ENCODE data around the gene VPS13D.

Gene VPS13D

DNA sequence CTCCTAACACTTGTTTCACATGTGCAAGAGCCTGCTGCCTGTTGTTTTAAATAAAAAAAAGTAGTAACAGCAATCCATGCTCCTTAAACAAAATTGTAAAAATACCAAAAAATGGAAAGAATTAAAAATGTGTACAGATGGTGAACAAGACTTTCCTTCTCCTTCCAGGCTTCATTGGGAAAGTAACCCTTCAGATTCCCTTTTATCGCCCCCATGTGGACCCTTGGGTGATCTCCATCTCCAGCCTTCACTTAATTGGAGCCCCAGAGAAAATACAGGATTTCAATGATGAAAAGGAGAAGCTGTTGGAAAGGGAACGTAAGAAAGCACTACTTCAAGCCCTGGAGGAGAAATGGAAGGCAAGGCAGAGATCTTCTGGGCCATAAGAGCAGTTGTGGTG, 14.2 kb downstream of the VPS13D start:
- Histone ChIP-seq H3K27me3 (ENCODE audit: insufficient read depth, poor library complexity, severe bottlenecking) (no peaks in the 10 kb centered on the region), H3K9me3 (ENCODE audit: severe bottlenecking) (no peaks in the 10 kb centered on the region), H3K36me3 (ENCODE audit: low read depth) (peaks cover 72% of the 10 kb centered on the region), H3K4me1 (ENCODE audit: insufficient read depth, poor library complexity, severe bottlenecking) (no peaks in the 10 kb centered on the region), H3K27ac (ENCODE audit: poor library complexity, severe bottlenecking) (no peak overlapping the region), H3K4me3 (ENCODE audit: severe bottlenecking) (no peak overlapping the region)
- TF ChIP-seq, protein P1, sequence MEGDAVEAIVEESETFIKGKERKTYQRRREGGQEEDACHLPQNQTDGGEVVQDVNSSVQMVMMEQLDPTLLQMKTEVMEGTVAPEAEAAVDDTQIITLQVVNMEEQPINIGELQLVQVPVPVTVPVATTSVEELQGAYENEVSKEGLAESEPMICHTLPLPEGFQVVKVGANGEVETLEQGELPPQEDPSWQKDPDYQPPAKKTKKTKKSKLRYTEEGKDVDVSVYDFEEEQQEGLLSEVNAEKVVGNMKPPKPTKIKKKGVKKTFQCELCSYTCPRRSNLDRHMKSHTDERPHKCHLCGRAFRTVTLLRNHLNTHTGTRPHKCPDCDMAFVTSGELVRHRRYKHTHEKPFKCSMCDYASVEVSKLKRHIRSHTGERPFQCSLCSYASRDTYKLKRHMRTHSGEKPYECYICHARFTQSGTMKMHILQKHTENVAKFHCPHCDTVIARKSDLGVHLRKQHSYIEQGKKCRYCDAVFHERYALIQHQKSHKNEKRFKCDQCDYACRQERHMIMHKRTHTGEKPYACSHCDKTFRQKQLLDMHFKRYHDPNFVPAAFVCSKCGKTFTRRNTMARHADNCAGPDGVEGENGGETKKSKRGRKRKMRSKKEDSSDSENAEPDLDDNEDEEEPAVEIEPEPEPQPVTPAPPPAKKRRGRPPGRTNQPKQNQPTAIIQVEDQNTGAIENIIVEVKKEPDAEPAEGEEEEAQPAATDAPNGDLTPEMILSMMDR (IDR thresholded peaks at IDR 0.05; ENCODE audit: poor library complexity, severe bottlenecking) = peak; percentile 48
- DNase-seq (ENCODE audit: low spot score) (no peak), ATAC-seq (ENCODE audit: low read depth) (no peak)

DNA sequence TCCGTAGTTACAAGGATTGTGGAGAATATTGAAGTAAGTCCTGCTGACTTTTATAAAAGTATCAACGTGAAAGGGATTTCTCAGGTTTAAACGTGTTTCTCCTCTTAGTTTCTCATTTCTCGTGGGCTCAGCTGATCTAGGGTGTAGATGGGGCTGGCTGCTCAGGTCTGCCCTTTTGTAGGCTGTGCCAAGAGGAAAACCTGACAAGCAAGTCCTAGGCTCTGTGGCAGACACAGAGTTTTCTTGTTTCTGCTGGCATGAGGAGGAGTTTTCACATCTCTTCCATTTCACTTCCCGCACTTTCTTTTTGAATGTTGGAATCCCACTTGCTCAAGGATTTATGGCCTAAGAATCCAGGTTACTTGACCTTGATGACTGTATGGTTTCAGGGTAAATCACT, 14.8 kb downstream of the VPS13D start:
- Histone ChIP-seq H3K4me3 (ENCODE audit: severe bottlenecking) (no peak overlapping the region), H3K4me1 (ENCODE audit: insufficient read depth, poor library complexity, severe bottlenecking) (no peaks in the 10 kb centered on the region), H3K27ac (ENCODE audit: poor library complexity, severe bottlenecking) (no peak overlapping the region), H3K9me3 (ENCODE audit: severe bottlenecking) (no peaks in the 10 kb centered on the region), H3K36me3 (ENCODE audit: low read depth) (peaks cover 77% of the 10 kb centered on the region), H3K27me3 (ENCODE audit: insufficient read depth, poor library complexity, severe bottlenecking) (no peaks in the 10 kb centered on the region)
- no peak for ATAC-seq (ENCODE audit: low read depth)
- no peak for DNase-seq (ENCODE audit: low spot score)
- TF ChIP-seq, protein P1 (IDR thresholded peaks at IDR 0.05; ENCODE audit: poor library complexity, severe bottlenecking) = no peak

DNA sequence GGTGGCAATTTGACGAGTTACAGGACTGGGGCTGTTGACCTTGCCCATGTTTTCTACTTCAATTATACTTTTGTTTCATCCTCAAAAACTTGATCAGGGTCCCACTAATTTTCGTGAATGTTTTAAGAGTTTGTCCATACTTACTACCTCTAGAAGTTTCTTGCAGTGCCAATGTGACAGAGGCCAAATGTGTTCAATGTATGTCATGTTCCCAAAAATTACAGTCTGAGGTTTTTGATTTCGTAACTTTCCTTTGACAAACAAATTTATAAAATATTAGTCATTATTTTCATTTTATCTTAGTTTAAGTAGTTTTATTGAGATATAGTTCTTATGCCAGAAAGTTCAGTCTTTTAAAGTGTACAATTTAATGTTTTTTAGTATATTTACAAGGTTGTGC, 15.3 kb downstream of the VPS13D start:
- ATAC-seq (ENCODE audit: low read depth) = no peak
- Histone ChIP-seq H3K4me3 (ENCODE audit: severe bottlenecking) (no peak overlapping the region), H3K4me1 (ENCODE audit: insufficient read depth, poor library complexity, severe bottlenecking) (no peaks in the 10 kb centered on the region), H3K36me3 (ENCODE audit: low read depth) (peaks cover 82% of the 10 kb centered on the region), H3K9me3 (ENCODE audit: severe bottlenecking) (no peaks in the 10 kb centered on the region), H3K27me3 (ENCODE audit: insufficient read depth, poor library complexity, severe bottlenecking) (no peaks in the 10 kb centered on the region), H3K27ac (ENCODE audit: poor library complexity, severe bottlenecking) (no peak overlapping the region)
- DNase-seq (ENCODE audit: low spot score) = no peak
- TF ChIP-seq, protein P1 (IDR thresholded peaks at IDR 0.05; ENCODE audit: poor library complexity, severe bottlenecking) = no peak

DNA sequence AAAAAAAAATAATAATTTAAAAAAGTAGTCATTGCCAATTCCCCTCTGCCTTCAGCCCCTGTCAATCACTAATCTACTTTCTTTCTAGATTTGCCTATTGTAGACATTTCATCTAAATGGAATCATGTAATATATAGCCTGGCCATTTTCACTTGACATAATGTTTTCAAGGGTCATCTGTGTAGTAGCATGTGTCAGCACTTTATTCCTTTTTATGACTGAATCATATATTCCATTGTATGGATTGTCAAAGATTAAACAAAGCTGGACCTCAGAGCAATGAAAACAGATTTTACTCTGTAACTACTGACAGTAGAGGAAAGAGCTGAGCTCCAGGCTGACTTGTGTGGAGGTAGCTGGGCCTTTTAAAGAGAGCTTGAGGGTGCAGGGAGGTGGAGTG, 15.9 kb downstream of the VPS13D start:
- Histone ChIP-seq H3K4me1 (ENCODE audit: insufficient read depth, poor library complexity, severe bottlenecking) (no peaks in the 10 kb centered on the region), H3K27me3 (ENCODE audit: insufficient read depth, poor library complexity, severe bottlenecking) (no peaks in the 10 kb centered on the region), H3K36me3 (ENCODE audit: low read depth) (peaks cover 86% of the 10 kb centered on the region), H3K9me3 (ENCODE audit: severe bottlenecking) (no peaks in the 10 kb centered on the region), H3K4me3 (ENCODE audit: severe bottlenecking) (no peak overlapping the region), H3K27ac (ENCODE audit: poor library complexity, severe bottlenecking) (no peak overlapping the region)
- ATAC-seq (ENCODE audit: low read depth) = no peak
- TF ChIP-seq, protein P1 (IDR thresholded peaks at IDR 0.05; ENCODE audit: poor library complexity, severe bottlenecking) = no peak
- no peak for DNase-seq (ENCODE audit: low spot score)

DNA sequence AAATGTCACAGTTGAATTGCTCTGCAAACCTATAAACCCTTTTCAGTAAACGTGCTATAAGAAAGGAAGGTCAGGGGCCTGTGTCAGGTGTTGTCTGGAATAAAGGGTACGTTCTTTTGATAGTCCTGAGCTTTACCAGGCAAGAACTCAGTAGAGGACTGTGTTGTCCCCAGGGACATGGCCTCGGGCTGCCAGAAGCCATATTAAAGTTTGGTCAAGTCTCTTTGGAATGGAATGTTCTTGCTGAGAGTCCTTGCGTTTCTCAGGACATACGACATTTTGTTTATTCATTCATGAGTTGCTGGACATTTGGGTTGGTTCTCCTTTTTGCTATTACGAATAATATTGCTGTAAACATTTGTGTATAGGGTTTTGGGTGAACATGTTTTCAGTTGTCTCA, 16.8 kb downstream of the VPS13D start:
- no peaks in the 10 kb centered on the region for H3K4me1 ChIP-seq (ENCODE audit: insufficient read depth, poor library complexity, severe bottlenecking)
- H3K4me3 ChIP-seq (ENCODE audit: severe bottlenecking) = no peak overlapping the region
- ATAC-seq (ENCODE audit: low read depth) (no peak), DNase-seq (ENCODE audit: low spot score) (no peak)
- H3K27ac ChIP-seq (ENCODE audit: poor library complexity, severe bottlenecking) = no peak overlapping the region
- H3K9me3 ChIP-seq (ENCODE audit: severe bottlenecking) = no peaks in the 10 kb centered on the region
- H3K27me3 ChIP-seq (ENCODE audit: insufficient read depth, poor library complexity, severe bottlenecking) = no peaks in the 10 kb centered on the region
- TF ChIP-seq, protein P1 (IDR thresholded peaks at IDR 0.05; ENCODE audit: poor library complexity, severe bottlenecking) = no peak
- peaks cover 78% of the 10 kb centered on the region for H3K36me3 ChIP-seq (ENCODE audit: low read depth)
